DND-41 (cell line): ENCODE measurements around the gene CTIF.

Experiments
- ATAC-seq: fragments of 200-7000 bp; cut with Tn5 transposase; 3 replicates; pipeline ENCODE4 v1.9.1; 2021; ENCODE audit warnings: low read depth; ENCODE audit not compliant: insufficient read depth
- DNase-seq: peaks from one replicate; pipeline ENCODE4 v3.0.0-alpha.2; 2020
- H2AFZ ChIP-seq: 2 replicates; pipeline ENCODE4 v1.6.0; 2012; ENCODE audit warnings: low read depth, low read length
- H3K27ac ChIP-seq: 2 replicates; pipeline ENCODE4 v1.5.1; 2012; ENCODE audit warnings: low read length, inconsistent platforms
- H3K27me3 ChIP-seq: fragments of 200-600 bp; sonication (generic); 2 replicates; pipeline ENCODE4 v1.6.0; 2012; ENCODE audit warnings: low read length, mild to moderate bottlenecking, inconsistent platforms; ENCODE audit not compliant: insufficient read depth, poor library complexity
- H3K36me3 ChIP-seq: 2 replicates; pipeline ENCODE4 v1.5.1; 2012; ENCODE audit warnings: low read length, inconsistent platforms; ENCODE audit not compliant: insufficient read depth
- H3K4me1 ChIP-seq: 2 replicates; pipeline ENCODE4 v1.5.1; 2012; ENCODE audit warnings: mild to moderate bottlenecking, low read length; ENCODE audit not compliant: insufficient read depth
- H3K4me2 ChIP-seq: 2 replicates; pipeline ENCODE4 v1.6.0; 2012; ENCODE audit warnings: mild to moderate bottlenecking, moderate library complexity, low read length, inconsistent platforms; ENCODE audit not compliant: insufficient read depth
- H3K4me3 ChIP-seq, 2 experiments: fragments of 200-600 bp in 1 of 2; shearing (Covaris generic) in 1 of 2; 2 replicates each; pipeline ENCODE4 v1.5.1; 2012 to 2016; ENCODE audit warnings: inconsistent platforms in 2 of 2, low read length in 2 of 2, mild to moderate bottlenecking in 2 of 2, low read depth in 1 of 2, moderate library complexity in 1 of 2
- H3K79me2 ChIP-seq: 2 replicates; pipeline ENCODE4 v1.6.0; 2012; ENCODE audit warnings: low read length, inconsistent platforms; ENCODE audit not compliant: insufficient read depth
- H3K9ac ChIP-seq: 2 replicates; pipeline ENCODE4 v1.6.0; 2012; ENCODE audit warnings: low read depth, mild to moderate bottlenecking, inconsistent platforms, low read length, moderate library complexity
- H3K9me3 ChIP-seq: 2 replicates; pipeline ENCODE4 v1.5.1; 2012; ENCODE audit warnings: low read length, moderate library complexity, mild to moderate bottlenecking, inconsistent platforms; ENCODE audit not compliant: insufficient read depth, severe bottlenecking
- H4K20me1 ChIP-seq: 2 replicates; pipeline ENCODE4 v1.6.0; 2012; ENCODE audit warnings: low read length; ENCODE audit not compliant: insufficient read depth
- CTCF ChIP-seq: IDR thresholded peaks from 2 replicates; pipeline ENCODE4 v1.5.1; 2012; ENCODE audit warnings: borderline replicate concordance, low read length, moderate library complexity, mild to moderate bottlenecking; ENCODE audit not compliant: poor library complexity, severe bottlenecking; ENCODE audit errors: extremely low read depth
- EZH2 ChIP-seq: IDR thresholded peaks from 3 replicates; pipeline ENCODE4 v1.6.1; 2012; ENCODE audit warnings: borderline replicate concordance, low read depth, mild to moderate bottlenecking, moderate library complexity, low read length, inconsistent platforms; ENCODE audit not compliant: severe bottlenecking

CTIF gene

GRCh38 chr18:48772457-48772856 is 233.6 kb downstream of the CTIF start:
- Histone ChIP-seq H2AFZ (no peak overlapping the region), H3K9ac (no peak overlapping the region), H3K79me2 (no peaks in the 10 kb centered on the region), H3K4me3 (no peak overlapping the region), H3K4me1 (no peaks in the 10 kb centered on the region), H3K4me2 (no peak overlapping the region), H3K36me3 (no peaks in the 10 kb centered on the region), H3K9me3 (no peaks in the 10 kb centered on the region), H3K27ac (no peak overlapping the region), H3K27me3 (no peaks in the 10 kb centered on the region), H4K20me1 (no peaks in the 10 kb centered on the region; the same call in 1 of the 2 replicates)
- no peak for DNase-seq
- ATAC-seq: no peak
- TF ChIP-seq CTCF (no peak), EZH2 (no peak)

- Histone ChIP-seq H3K4me3 (no peak overlapping the region), H3K27me3 (no peaks in the 10 kb centered on the region), H3K27ac (no peak overlapping the region), H3K9me3 (no peaks in the 10 kb centered on the region), H2AFZ (no peak overlapping the region), H3K36me3 (no peaks in the 10 kb centered on the region), H3K9ac (no peak overlapping the region), H4K20me1 (no peaks in the 10 kb centered on the region; the same call in 1 of the 2 replicates), H3K79me2 (no peaks in the 10 kb centered on the region), H3K4me1 (no peaks in the 10 kb centered on the region), H3K4me2 (no peak overlapping the region)
- DNase-seq (no peak), ATAC-seq (no peak)
- TF ChIP-seq EZH2: no peak
Measured at GRCh38 chr18:48773821-48774220, 235.0 kb downstream of the CTIF start.

GRCh38 chr18:48774941-48775340 is 236.1 kb downstream of the CTIF start:
- TF ChIP-seq CTCF (no peak), EZH2 (no peak)
- Histone ChIP-seq H3K27ac (no peak overlapping the region), H3K4me2 (no peak overlapping the region), H3K79me2 (no peaks in the 10 kb centered on the region), H2AFZ (no peak overlapping the region), H3K9ac (no peak overlapping the region), H3K4me1 (no peaks in the 10 kb centered on the region), H3K4me3 (no peak overlapping the region), H3K27me3 (no peaks in the 10 kb centered on the region), H3K36me3 (no peaks in the 10 kb centered on the region), H3K9me3 (no peaks in the 10 kb centered on the region), H4K20me1 (no peaks in the 10 kb centered on the region)
- DNase-seq: no peak
- no peak for ATAC-seq

- Histone ChIP-seq H3K4me1 (no peaks in the 10 kb centered on the region), H3K79me2 (no peaks in the 10 kb centered on the region), H2AFZ (no peak overlapping the region), H3K36me3 (no peaks in the 10 kb centered on the region), H3K9ac (no peak overlapping the region), H3K27me3 (no peaks in the 10 kb centered on the region), H3K9me3 (no peaks in the 10 kb centered on the region), H3K27ac (no peak overlapping the region), H3K4me2 (no peak overlapping the region), H3K4me3 (no peak overlapping the region), H4K20me1 (no peaks in the 10 kb centered on the region)
- DNase-seq: no peak
- ATAC-seq: no peak
- TF ChIP-seq EZH2: no peak
- no peak for TF ChIP-seq CTCF
Measured at GRCh38 chr18:48775372-48776155, 236.7 kb downstream of the CTIF start.
